Measurements from ENCODE around the gene CCDC200.

DNA sequence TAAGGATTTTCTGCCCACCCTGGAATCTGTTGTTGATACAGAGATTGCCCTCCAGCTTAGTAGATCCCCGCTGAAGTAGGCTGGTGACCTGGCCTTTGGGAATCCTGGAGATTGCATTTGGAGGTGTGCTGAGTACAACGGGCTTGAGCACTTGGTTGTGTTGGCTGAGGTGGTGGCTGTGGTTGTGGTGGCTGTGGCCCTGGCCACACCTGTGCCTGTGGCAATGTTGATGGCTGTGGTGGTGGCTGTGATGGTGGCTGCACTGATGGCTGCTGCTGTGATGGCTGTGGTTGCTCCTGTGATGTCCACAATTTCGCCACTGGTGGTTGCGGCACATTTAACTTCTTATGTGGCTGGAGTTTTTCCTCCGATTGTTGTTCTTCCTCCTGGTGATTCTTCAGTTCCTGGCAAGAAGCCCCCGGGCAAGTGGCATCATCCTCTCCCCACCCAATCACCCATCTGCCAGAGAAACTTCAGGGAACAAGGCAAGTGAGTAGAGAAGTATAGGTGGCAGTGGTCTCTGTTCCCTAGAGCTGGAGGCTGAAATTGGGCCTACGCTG lies 4.2 kb downstream of the CCDC200 start:
- TF ChIP-seq EZH2phosphoT487 (IDR thresholded peaks at IDR 0.05; ENCODE audit: borderline replicate concordance) (no peak), CTCF (IDR thresholded peaks at IDR 0.05 in 2 of 3, conservative IDR thresholded peaks at IDR 0.05 in 1 of 3; ENCODE audit: borderline replicate concordance in 1 of 3, insufficient read depth in 1 of 3, low read depth in 2 of 3, low read length in 2 of 3) (no peak), EZH2 (IDR thresholded peaks at IDR 0.05) (no peak), POLR2AphosphoS5 (IDR thresholded peaks at IDR 0.05; ENCODE audit: low read depth, low read length) (no peak), ELF1 (IDR thresholded peaks at IDR 0.05; ENCODE audit: borderline replicate concordance, low read depth) (no peak), JUND (IDR thresholded peaks at IDR 0.05) (no peak), YY1 (IDR thresholded peaks at IDR 0.05; ENCODE audit: extremely low read depth, insufficient replicate concordance, low read depth, low read length) (no peak), SIN3A (IDR thresholded peaks at IDR 0.05; ENCODE audit: low read depth) (no peak)
